HCT116 (cell line): Measurements from ENCODE around the gene PAX2. TPM values are rescaled to one million over a fixed set of nuclear protein-coding genes. Genes with fewer than 3 reads are reported as not detected.

Experiments
- ATAC-seq: fragments of 200-7000 bp; cut with Tn5 transposase; 2 replicates; pipeline ENCODE4 v1.9.1; 2020; ENCODE audit warnings: mild to moderate bottlenecking, moderate library complexity
- BruUV-seq: library from RNA; stranded (reverse); fragments of 400-500 nt; replicated peaks from 2 replicates; lab custom pipeline; 2021; lab: Mats Ljungman, UMichigan
- CTCF ChIA-PET: fragments of 300-600 bp; sonication (Branson Sonifier 250); formaldehyde crosslinking; loops from one replicate; lab custom pipeline; 2021; ENCODE audit warnings: antibody characterized with exemption; lab: Charles Lee
- POLR2A ChIA-PET: fragments of 300-600, 350-600 bp; sonication (Branson Sonifier 250); formaldehyde crosslinking; loops from one replicate; lab custom pipeline; 2021; ENCODE audit warnings: antibody characterized with exemption; lab: Charles Lee
- RAD21 ChIA-PET, 2 experiments: fragments of 300-600 bp; sonication (Branson Sonifier 250); formaldehyde crosslinking; loops; one replicate each; lab custom pipeline; 2023; ENCODE audit warnings: low total read pairs in 2 of 2; ENCODE audit not compliant: uncharacterized antibody in 2 of 2, unreplicated experiment in 2 of 2, low non-redundant PET in 1 of 2; lab: Charles Lee
- DNase-seq: peaks from one replicate; pipeline ENCODE4 v3.0.0-alpha.2; 2010; ENCODE audit warnings: low read depth, low spot score
- H2AFZ ChIP-seq: fragments of 200-600 bp; shearing (Covaris generic), sonication (generic); 2 replicates; pipeline ENCODE4 v1.6.1; 2017; ENCODE audit warnings: low read depth, mixed run types, mixed read lengths, antibody characterized with exemption, low read length; ENCODE audit not compliant: poor library complexity, severe bottlenecking
- H3K27ac ChIP-seq: 2 replicates; pipeline ENCODE4 v1.5.1; 2012; ENCODE audit warnings: low read depth, low read length
- H3K27me3 ChIP-seq: fragments of 200-600 bp; sonication (generic); 2 replicates; pipeline ENCODE4 v1.6.1; 2016; ENCODE audit warnings: mixed run types, low read length, mixed read lengths; ENCODE audit not compliant: insufficient read depth
- H3K36me3 ChIP-seq, 2 experiments: fragments of 200-500 bp in 1 of 2; fragments of 200-600 bp in 1 of 2; sonication (Bioruptor generic) in 1 of 2; sonication (generic) in 1 of 2; 2 replicates each; pipeline versions ENCODE4 v1.5.1 to v1.6.1; 2014 to 2016; ENCODE audit warnings: low read length in 2 of 2, inconsistent platforms in 1 of 2, mixed read lengths in 1 of 2, mixed run types in 1 of 2; ENCODE audit not compliant: insufficient read depth in 2 of 2, control insufficient read depth in 1 of 2
- H3K4me1 ChIP-seq, 2 experiments: fragments of 200-600 bp in 1 of 2; sonication (generic) in 1 of 2; 2 replicates each; pipeline versions ENCODE4 v1.5.1 to v1.6.1; 2012 to 2017; ENCODE audit warnings: low read length in 2 of 2, inconsistent platforms in 1 of 2, mild to moderate bottlenecking in 1 of 2, mixed read lengths in 1 of 2, mixed run types in 1 of 2, moderate library complexity in 1 of 2; ENCODE audit not compliant: insufficient read depth in 2 of 2, control insufficient read depth in 1 of 2
- H3K4me2 ChIP-seq: fragments of 200-600 bp; sonication (generic); 2 replicates; pipeline ENCODE4 v1.6.1; 2017; ENCODE audit warnings: mixed run types, low read length, mixed read lengths
- H3K4me3 ChIP-seq, 2 experiments: fragments of 200-600 bp in 1 of 2; sonication (generic) in 1 of 2; replicated peaks in 1 of 2; 2 replicates each; pipeline ENCODE4 v1.5.1; 2011 to 2016; ENCODE audit warnings: low read length in 2 of 2, control low read depth in 1 of 2, low read depth in 1 of 2, mild to moderate bottlenecking in 1 of 2, mixed read lengths in 1 of 2, mixed run types in 1 of 2
- H3K79me2 ChIP-seq: fragments of 200-600 bp; sonication (generic); 2 replicates; pipeline ENCODE4 v1.6.1; 2017; ENCODE audit warnings: mild to moderate bottlenecking, mixed run types, low read length, moderate library complexity, mixed read lengths; ENCODE audit not compliant: insufficient read depth
- H3K9ac ChIP-seq: fragments of 200-600 bp; sonication (generic); 2 replicates; pipeline ENCODE4 v1.6.1; 2016; ENCODE audit warnings: low read length, mixed read lengths
- H3K9me2 ChIP-seq: fragments of 200-600 bp; sonication (generic), shearing (Covaris generic); 2 replicates; pipeline ENCODE4 v1.6.1; 2017; ENCODE audit warnings: mixed run types, mild to moderate bottlenecking, moderate library complexity; ENCODE audit not compliant: insufficient read depth
- H3K9me3 ChIP-seq, 2 experiments: fragments of 200-500 bp in 1 of 2; fragments of 200-600 bp in 1 of 2; sonication (Bioruptor generic) in 1 of 2; sonication (generic) in 1 of 2; 2 replicates each; pipeline ENCODE4 v1.6.1; 2014 to 2017; ENCODE audit warnings: low read length in 2 of 2, mixed read lengths in 2 of 2, inconsistent platforms in 1 of 2, low read depth in 1 of 2, mild to moderate bottlenecking in 1 of 2, mixed run types in 1 of 2, moderate library complexity in 1 of 2; ENCODE audit not compliant: control insufficient read depth in 1 of 2, insufficient read depth in 1 of 2
- H4K20me1 ChIP-seq: fragments of 200-600 bp; sonication (generic), shearing (Covaris generic); 2 replicates; pipeline ENCODE4 v1.6.1; 2017; ENCODE audit warnings: mixed run types, mild to moderate bottlenecking, moderate library complexity; ENCODE audit not compliant: insufficient read depth
- CBX3 ChIP-seq: IDR thresholded peaks from 2 replicates; pipeline ENCODE4 v1.6.1; 2012; ENCODE audit warnings: low read depth
- CEBPB ChIP-seq: IDR thresholded peaks from 2 replicates; pipeline ENCODE4 v1.6.1; 2012; ENCODE audit warnings: low read depth
- EGR1 ChIP-seq: IDR thresholded peaks from 2 replicates; pipeline ENCODE4 v1.6.1; 2012; ENCODE audit warnings: low read depth
- FOSL1 ChIP-seq: IDR thresholded peaks from 2 replicates; pipeline ENCODE4 v1.6.1; 2012; ENCODE audit warnings: low read depth
- ZFX ChIP-seq: fragments of 450-650 bp; IDR thresholded peaks from 2 replicates; pipeline ENCODE4 v1.6.1; 2017
- ZNF274 ChIP-seq: fragments of 200-500 bp; sonication (Bioruptor generic); IDR thresholded peaks from 2 replicates; pipeline ENCODE4 v1.6.1; 2014; ENCODE audit warnings: mild to moderate bottlenecking, low read depth, low read length, inconsistent platforms
- intact Hi-C: fragments of 100-400 bp; cut with micrococcal nuclease; formaldehyde crosslinking; loops from 2 replicates; pipeline ENCODE4 v1.10.0; 2022
- total RNA-seq: library from RNA; stranded (reverse); gene quantifications from one replicate; pipeline ENCODE4 v1.2.1, GENCODE V29; 2021; ENCODE audit not compliant: unreplicated experiment

PAX2 gene
- total RNA-seq, 1 experiment from 2014 or later, result 5.0 TPM

GRCh38 chr10:100775386-100775785 is 30.0 kb downstream of the PAX2 start:
- no peak overlapping the region for H3K9ac ChIP-seq
- no peak overlapping the region for H3K27ac ChIP-seq
- no peaks in the 10 kb centered on the region for H3K9me2 ChIP-seq
- no peak overlapping the region for H2AFZ ChIP-seq
- no peak overlapping the region for H3K4me3 ChIP-seq
- peaks cover 11% of the 10 kb centered on the region; the same call in 1 of the 2 replicates for H3K27me3 ChIP-seq
- no peak for TF ChIP-seq CEBPB
- no peak for TF ChIP-seq EGR1
- TF ChIP-seq, all 23 proteins: peak for 0
- no peaks in the 10 kb centered on the region for H4K20me1 ChIP-seq
- no peak overlapping the region; the same call in 1 of the 2 replicates for H3K4me2 ChIP-seq
- no peak for ATAC-seq
- H3K9me3 ChIP-seq, result no peaks in the 10 kb centered on the region
- no peak for DNase-seq
- ChIA-PET POLR2A (no interaction called here), RAD21 (no interaction called here), CTCF (interaction anchor here (0.7 kb wide), 1 partner anchor 103 kb away, joined by 3 read pairs; no protein-coding TSS in a partner anchor)
- no TSS peak for BruUV-seq
- no peaks in the 10 kb centered on the region for H3K36me3 ChIP-seq
- H3K4me1 ChIP-seq, result peaks cover 3 to 9% of the 10 kb centered on the region in 2 experiments; a peak in 3 of 4 replicates
- intact Hi-C loops, result no loop called here
- H3K79me2 ChIP-seq, result no peaks in the 10 kb centered on the region

- CTCF ChIA-PET, result interaction anchor here (0.7 kb wide), 1 partner anchor 102 kb away, joined by 3 read pairs; no protein-coding TSS in a partner anchor
- TF ChIP-seq CBX3, result no peak
- TF ChIP-seq EGR1, result no peak
- no peak for TF ChIP-seq ZNF274
- TF ChIP-seq FOSL1, result no peak
- no peak for TF ChIP-seq ZFX
- H3K9me2 ChIP-seq, result no peaks in the 10 kb centered on the region
- H3K4me1 ChIP-seq, result peaks cover 3 to 9% of the 10 kb centered on the region in 2 experiments; a peak in 3 of 4 replicates
- H2AFZ ChIP-seq, result no peak overlapping the region
- POLR2A ChIA-PET, result no interaction called here
- H4K20me1 ChIP-seq, result no peaks in the 10 kb centered on the region
- DNase-seq, result no peak
- RAD21 ChIA-PET, result no interaction called here
- no peak overlapping the region for H3K27ac ChIP-seq
- H3K9ac ChIP-seq, result no peak overlapping the region
- H3K79me2 ChIP-seq, result no peaks in the 10 kb centered on the region
- H3K4me3 ChIP-seq, result no peak overlapping the region
- H3K27me3 ChIP-seq, result peaks cover 11% of the 10 kb centered on the region; the same call in 1 of the 2 replicates
- H3K36me3 ChIP-seq, result no peaks in the 10 kb centered on the region
- no peak overlapping the region for H3K4me2 ChIP-seq
- intact Hi-C loops, result no loop called here
- no peaks in the 10 kb centered on the region for H3K9me3 ChIP-seq
- BruUV-seq, result no TSS peak
- no peak for ATAC-seq
Measured at GRCh38 chr10:100775871-100776270, 30.5 kb downstream of the PAX2 start.
